GM19372 (cell line): ENCODE measurements around the gene BRMS1.

Experiments used
- ATAC-seq: cut with Tn5 transposase; IDR thresholded peaks from one replicate; pipeline ENCODE4 v1.9.1; 2021; ENCODE audit warnings: mild to moderate bottlenecking, low read depth, moderate library complexity; ENCODE audit not compliant: unreplicated experiment

BRMS1 gene

GRCh38 chr11:66338276-66339161 is 6.4 kb downstream of the BRMS1 start:
- no peak for ATAC-seq

DNA sequence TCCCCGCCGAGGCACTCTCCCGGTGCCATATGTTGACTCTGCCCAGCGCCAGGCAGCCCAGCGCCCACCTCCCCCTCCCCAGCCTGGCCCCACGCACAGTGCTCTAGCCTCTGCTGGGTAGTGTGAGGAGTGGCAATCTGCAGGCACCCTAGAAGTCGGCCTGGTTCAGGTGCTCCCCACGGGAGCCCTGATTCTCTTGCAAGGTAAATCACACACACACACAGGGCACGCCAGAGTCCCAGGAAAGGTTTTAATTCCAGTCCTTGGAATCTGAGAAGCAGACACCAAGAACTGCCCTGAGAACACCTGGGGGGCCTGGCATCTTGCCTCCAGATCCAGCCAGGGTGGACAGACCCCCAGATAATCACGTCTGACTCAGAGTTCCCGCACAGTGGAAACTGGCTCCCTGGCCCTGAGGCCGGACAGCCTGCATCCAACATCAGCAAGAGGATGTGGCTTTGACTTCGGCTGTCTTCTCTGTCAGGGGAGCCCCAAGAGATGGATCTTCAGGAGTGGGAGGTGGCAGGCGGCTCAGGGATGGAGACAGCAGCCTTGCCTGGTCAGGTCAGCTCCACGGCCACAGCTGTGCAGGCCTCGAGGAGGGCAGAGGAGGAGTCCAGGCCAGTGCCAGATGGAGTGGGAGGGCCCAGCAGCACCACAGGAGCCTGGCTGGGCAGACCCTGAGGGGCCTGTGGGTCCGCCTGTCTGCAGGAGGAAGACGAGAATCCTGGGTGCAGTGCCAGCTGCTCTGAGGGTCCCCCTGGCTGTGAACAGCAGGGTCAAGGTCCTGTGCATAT is 7.6 kb downstream of the BRMS1 start:
- ATAC-seq, result no peak

DNA sequence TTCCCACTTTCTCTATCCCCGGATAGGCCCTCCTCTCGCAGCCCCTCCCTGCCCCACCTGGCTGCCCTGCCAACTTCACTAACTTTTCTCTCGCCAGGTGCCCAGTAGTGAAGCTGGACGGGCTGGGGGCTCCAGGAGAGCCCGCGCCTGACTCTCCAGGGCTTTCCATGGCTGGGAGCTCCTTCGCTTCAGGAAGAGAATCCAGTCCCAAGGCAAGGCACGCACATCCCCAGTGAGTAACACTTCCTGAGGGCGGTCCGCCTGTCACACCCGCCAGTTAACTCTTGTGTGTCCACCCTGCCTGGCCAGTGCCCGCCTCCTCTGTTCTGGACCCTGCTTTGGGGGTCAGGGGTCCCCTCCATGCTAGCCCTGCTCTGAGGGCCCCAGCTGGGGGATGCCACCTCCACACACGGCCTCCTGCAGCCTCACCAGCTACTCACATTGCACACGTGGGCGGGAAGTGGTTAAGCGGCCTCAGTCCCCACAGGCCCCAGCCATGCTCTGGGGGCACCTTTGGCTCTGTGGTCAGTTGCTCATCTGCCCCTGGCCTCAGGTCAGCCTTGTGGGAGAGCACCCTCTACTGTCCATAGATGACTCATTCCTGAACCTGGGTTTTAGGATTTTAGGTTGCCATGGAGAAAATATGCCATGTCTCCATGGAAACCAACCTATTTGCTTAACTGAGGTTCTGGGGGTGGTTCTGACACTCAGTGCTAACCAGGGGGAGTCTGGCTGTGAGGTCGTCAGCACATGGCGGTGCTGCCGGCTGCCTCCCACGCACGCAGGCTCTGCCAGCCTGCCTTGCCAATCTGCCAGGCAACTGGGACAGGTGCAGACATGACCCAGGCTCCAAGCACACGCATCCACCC is 8.4 kb downstream of the BRMS1 start, which contains the start of gene RIN1:
Gene RIN1, minus strand, starts transcription at position 201 of the 869 bp plus-strand sequence. Its CDS starts 32 bp downstream, at position 169.
- peak; percentile 77 for ATAC-seq

GRCh38 chr11:66335531-66336233 is 9.2 kb downstream of the BRMS1 start:
- ATAC-seq, result no peak

- ATAC-seq, result no peak
Measured at GRCh38 chr11:66334605-66335442, 10.1 kb downstream of the BRMS1 start.

GRCh38 chr11:66333896-66334604 is 10.9 kb downstream of the BRMS1 start:
- ATAC-seq, result no peak

DNA sequence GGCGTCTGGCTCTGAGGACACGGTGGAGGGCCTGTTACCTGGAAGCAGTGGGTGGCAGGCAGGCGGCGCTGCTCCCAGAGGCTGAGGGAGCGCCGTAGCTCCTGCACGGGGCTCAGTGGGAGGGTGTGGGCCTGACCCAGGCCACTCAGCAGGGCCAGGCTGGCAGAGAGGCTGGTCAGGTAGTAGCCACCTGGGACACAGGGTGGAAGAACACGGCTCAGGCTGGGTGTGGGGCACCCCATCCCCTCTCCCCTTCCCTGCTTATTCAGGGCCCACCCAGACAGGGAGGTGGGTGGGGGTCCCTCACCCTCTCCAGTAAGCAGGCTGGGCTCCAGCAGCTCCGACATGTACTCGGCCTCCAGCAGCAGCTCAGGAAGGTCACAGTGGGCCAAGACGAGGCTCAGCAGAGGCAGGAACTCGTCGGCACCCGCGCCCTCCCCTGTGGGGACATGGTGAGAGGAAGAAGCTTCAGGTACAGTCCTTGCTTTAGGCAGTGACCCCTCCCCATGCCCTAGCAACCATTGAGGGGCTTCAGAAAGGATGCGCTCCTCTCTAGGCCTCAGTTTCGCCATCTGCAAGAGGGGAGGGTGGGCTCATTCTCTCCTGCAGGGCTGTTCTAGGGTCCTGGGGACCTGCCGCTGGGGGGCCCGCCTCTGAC is 11.6 kb downstream of the BRMS1 start:
- ATAC-seq, result no peak

- ATAC-seq, result no peak
Measured at GRCh38 chr11:66332371-66333219, 12.3 kb downstream of the BRMS1 start.

GRCh38 chr11:66331542-66332370 is 13.1 kb downstream of the BRMS1 start:
- no peak for ATAC-seq

DNA sequence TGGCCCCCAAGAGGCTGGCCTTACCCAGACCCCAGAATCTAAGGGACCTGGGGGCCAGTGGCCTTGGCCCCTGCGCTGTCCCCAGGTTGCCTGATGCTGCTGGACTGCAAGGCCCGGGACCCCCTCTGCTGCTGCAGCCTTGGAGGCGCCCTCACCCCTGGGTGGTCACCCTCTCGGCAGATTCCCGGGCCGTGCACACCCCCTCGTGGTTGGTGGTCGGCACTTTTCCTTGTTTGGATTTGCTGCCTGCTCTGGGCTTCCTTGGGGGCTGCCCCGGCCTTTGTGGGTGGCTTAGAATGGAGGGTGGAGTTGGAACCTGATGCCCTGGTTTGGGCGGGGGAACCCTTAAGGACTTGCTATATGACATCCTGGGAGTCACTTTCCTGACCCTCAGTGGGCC is 14.0 kb downstream of the BRMS1 start:
- ATAC-seq, result no peak

DNA sequence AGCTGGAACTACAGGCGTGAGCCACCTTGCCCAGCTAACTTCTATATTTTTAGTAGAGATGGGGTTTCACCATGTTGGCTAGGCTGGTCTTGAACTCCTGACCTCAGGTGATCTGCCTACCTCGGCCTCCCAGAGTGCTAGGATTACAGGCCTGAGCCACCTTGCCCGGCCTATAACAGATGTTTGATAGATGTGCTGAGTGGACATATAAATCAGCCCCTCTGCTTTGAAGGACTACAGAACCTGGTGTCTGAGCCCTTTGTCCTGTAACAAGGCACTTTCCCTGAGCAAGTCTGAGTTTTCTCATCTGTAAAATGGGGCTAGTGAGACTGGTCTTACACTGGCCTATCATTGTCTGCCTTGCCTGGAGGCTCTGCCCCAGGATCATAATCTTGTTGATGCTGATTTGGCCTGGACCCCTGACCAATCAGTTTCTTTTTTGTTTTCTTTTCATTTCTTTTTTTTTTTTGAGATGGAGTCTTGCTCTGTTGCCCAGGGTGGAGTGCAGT is 15.7 kb downstream of the BRMS1 start:
- no peak for ATAC-seq

DNA sequence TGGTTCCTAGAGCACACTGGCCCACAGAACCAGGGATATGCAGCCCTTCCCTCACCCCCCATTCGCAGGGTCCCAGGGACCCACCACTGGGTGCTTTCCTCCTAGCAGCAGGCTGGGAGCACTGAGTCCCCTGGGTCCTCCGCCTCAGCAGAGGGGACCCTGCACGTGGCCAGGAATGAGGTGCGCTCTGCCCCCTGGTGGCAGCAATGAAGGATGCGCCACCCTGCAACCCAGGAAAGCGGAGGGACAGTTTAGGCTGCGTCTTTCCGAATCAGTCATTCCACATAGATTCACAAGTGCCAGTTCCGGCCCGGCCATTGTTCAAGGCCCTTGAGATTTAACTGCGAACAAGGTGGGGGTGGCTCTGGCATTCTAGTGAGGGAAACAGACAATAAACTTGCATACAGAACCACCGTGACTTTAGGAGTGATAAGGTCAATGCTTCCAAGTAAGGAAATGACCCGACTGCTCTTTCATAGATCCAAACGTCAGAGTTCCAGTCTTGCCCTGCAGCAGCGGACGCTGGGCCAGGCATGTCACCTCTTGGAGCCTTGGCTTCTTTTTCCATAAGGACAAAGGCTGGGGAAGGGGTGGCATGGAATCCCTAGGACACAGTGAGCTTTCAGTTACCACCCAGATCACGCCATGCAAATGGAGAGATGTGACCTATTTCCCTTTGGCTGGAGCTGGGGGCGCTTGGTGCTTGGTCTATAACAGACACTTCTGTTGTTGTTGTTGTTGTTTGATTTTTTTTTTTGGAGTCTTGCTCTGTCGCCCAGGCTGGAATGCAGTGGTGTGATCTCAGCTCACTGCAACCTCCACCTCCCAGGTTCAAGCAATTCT is 16.4 kb downstream of the BRMS1 start:
- ATAC-seq, result no peak

DNA sequence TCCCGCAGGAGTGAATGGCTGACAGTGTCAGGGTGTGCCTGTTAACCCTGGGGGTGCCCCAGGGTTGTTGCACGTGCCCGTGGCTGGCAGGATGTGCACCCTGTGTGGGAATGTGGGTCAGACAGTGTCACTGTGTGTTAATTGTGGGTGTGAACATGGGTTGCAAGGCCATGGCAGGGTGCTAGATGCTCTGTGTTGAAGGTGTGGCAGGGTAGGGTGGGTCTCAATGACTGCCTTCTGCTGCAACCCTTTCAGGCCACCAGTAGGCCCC is 16.9 kb downstream of the BRMS1 start:
- ATAC-seq, result no peak

GRCh38 chr11:66327171-66328030 is 17.5 kb downstream of the BRMS1 start:
- no peak for ATAC-seq
